HepG2 (cell line): Measurements from ENCODE around the gene METAP1. TPM values are rescaled to one million over a fixed set of nuclear protein-coding genes. Genes with fewer than 3 reads are reported as not detected.
A peak's percentile ranks its signal among the peaks of the same experiment; 100 is the strongest.

ENCODE experiments used
- AHDC1 ChIP-seq: sonication (generic); formaldehyde crosslinking; IDR thresholded peaks from 2 replicates; pipeline ENCODE4 v1.5.1; 2020; ENCODE audit warnings: mild to moderate bottlenecking, missing genetic modification reagents, borderline replicate concordance
- FOXP1 ChIP-seq, 2 experiments: fragments of 450-650 bp in 1 of 2; IDR thresholded peaks; 2 replicates each; pipeline ENCODE4 v1.6.1; 2017 to 2018; ENCODE audit warnings: antibody characterized with exemption in 1 of 2
- ZBTB20 ChIP-seq: sonication (generic); formaldehyde crosslinking; IDR thresholded peaks from 2 replicates; pipeline ENCODE4 v1.8.1; 2023; ENCODE audit warnings: missing genetic modification reagents, low read depth, mild to moderate bottlenecking, borderline replicate concordance
- ZBTB40 ChIP-seq, 2 experiments: fragments of 450-650 bp in 1 of 2; sonication (generic) in 1 of 2; formaldehyde crosslinking in 1 of 2; IDR thresholded peaks; 2 replicates each; pipeline versions ENCODE4 v1.6.1 to v1.8.0; 2016 to 2022; ENCODE audit warnings: antibody characterized with exemption in 1 of 2, mild to moderate bottlenecking in 1 of 2, missing genetic modification reagents in 1 of 2
- ZNF30 ChIP-seq: sonication (generic); formaldehyde crosslinking; IDR thresholded peaks from 2 replicates; pipeline ENCODE4 v1.5.0; 2020; ENCODE audit warnings: mild to moderate bottlenecking, missing genetic modification reagents
- ZNF609 ChIP-seq: sonication (generic); formaldehyde crosslinking; IDR thresholded peaks from 2 replicates; pipeline ENCODE4 v1.4.0; 2020; ENCODE audit warnings: mild to moderate bottlenecking, missing genetic modification reagents, borderline replicate concordance
- polyA plus RNA-seq, 8 experiments: library from polyadenylated mRNA; depleted of rRNA in 3 of 8; stranded (reverse) in 7 of 8; unstranded in 1 of 8; fragments of >200 nt; fragmentation: Illumina TruSeq in 4 of 8; extraction: Trizol in 4 of 8; gene quantifications; 2 replicates each; pipeline versions ENCODE4 v1.2.1 to v1.2.3, GENCODE V29; 2011 to 2016; ENCODE audit warnings: low read depth in 4 of 8, missing spikeins in 1 of 8, mixed read lengths in 1 of 8; ENCODE audit not compliant: insufficient read depth in 1 of 8
- total RNA-seq, 5 experiments: library from RNA; depleted of rRNA; stranded (reverse); fragments of >200 nt; fragmentation: Illumina TruSeq; extraction: Trizol; gene quantifications; 2 replicates each; pipeline ENCODE4 v1.2.3, GENCODE V29; 2016; ENCODE audit warnings: low read depth in 1 of 5

The METAP1 gene
- total and polyA plus RNA-seq, 2 of the 13 experiments (the other 11 are each of a cell fraction or from before 2014, with no cell fraction given), result 44.9 to 53.5 TPM

GRCh38 chr4:98995183-98996055, at the start of gene METAP1 (continued):
- TF ChIP-seq AHDC1 (CRISPR knock-in tag) (no peak; the same call in none of the 2 replicates), ZNF30 (CRISPR knock-in tag) (no peak), ZBTB20 (CRISPR knock-in tag) (0 out of 2 replicates have a peak, but pooled peaks have one; percentile 18), ZBTB40 (IDR thresholded peaks at IDR 0.05) (no peak), ZBTB40 (CRISPR knock-in tag; IDR thresholded peaks at IDR 0.05) (no peak; the same call in 1 of the 2 replicates), ZNF609 (CRISPR knock-in tag) (peak; percentile 38; the same call in 1 of the 2 replicates), FOXP1 (IDR thresholded peaks at IDR 0.05) (no peak), FOXP1 (CRISPR knock-in tag; IDR thresholded peaks at IDR 0.05) (no peak; the same call in 1 of the 2 replicates)
